ENCODE data around the gene SPEN.
"Not testable (repeated sequence)": the region's sequence is repeated elsewhere in the genome, so short reads cannot be mapped to it uniquely, and the experiment has no call there.

The SPEN gene

GRCh38 chr1:15899266-15899665 lies 51.8 kb downstream of the SPEN start:
- DNase-seq, result no peak

GRCh38 chr1:15900662-15901279 lies 53.3 kb downstream of the SPEN start:
- no peak for DNase-seq

- peak in 2 of 3 donors; percentile 31 to 40 for DNase-seq
Observed at GRCh38 chr1:15902882-15903281, 55.4 kb downstream of the SPEN start.

- no peak for DNase-seq
Observed at GRCh38 chr1:15908597-15908996, 61.1 kb downstream of the SPEN start.

GRCh38 chr1:15911141-15911540 lies 63.6 kb downstream of the SPEN start:
- no peak for DNase-seq

- no peak for DNase-seq
Observed at GRCh38 chr1:15911927-15912326, 64.4 kb downstream of the SPEN start.

- not testable (repeated sequence) for DNase-seq
Observed at GRCh38 chr1:15913607-15914006, 66.1 kb downstream of the SPEN start.

GRCh38 chr1:15915991-15916390 lies 68.5 kb downstream of the SPEN start:
- peak in 1 of 3 donors; percentile 17 for DNase-seq

- DNase-seq, result peak in 1 of 3 donors; percentile 9
Observed at GRCh38 chr1:15916417-15916816, 68.9 kb downstream of the SPEN start.

GRCh38 chr1:15916916-15917315 lies 69.4 kb downstream of the SPEN start:
- no peak for DNase-seq

GRCh38 chr1:15918962-15919715 lies 71.6 kb downstream of the SPEN start:
- no peak for DNase-seq

- no peak for DNase-seq
Observed at GRCh38 chr1:15923241-15923640, 75.7 kb downstream of the SPEN start.

- not testable (repeated sequence) for DNase-seq
Observed at GRCh38 chr1:15926448-15926847, 78.9 kb downstream of the SPEN start.

- DNase-seq, result no peak
Observed at GRCh38 chr1:15928971-15929965, 81.8 kb downstream of the SPEN start.

- DNase-seq, result no peak
Observed at GRCh38 chr1:15931401-15931800, 83.9 kb downstream of the SPEN start.

- no peak for DNase-seq
Observed at GRCh38 chr1:15931884-15932283, 84.4 kb downstream of the SPEN start.

- no peak for DNase-seq
Observed at GRCh38 chr1:15932612-15933011, 85.1 kb downstream of the SPEN start.

- no peak for DNase-seq
Observed at GRCh38 chr1:15933684-15934083, 86.2 kb downstream of the SPEN start.

GRCh38 chr1:15934211-15935055 lies 86.9 kb downstream of the SPEN start:
- no peak for DNase-seq

GRCh38 chr1:15935056-15935950 lies 87.8 kb downstream of the SPEN start:
- no peak for DNase-seq

- DNase-seq, result no peak
Observed at GRCh38 chr1:15936025-15936424, 88.5 kb downstream of the SPEN start.

All from suppressor macrophage treated with lipopolysaccharide for 1 hour (primary cell).